ENCODE data around the gene GAB3. TPM values are rescaled to one million over a fixed set of nuclear protein-coding genes. Genes with fewer than 3 reads are reported as not detected.
A peak's percentile ranks its signal among the peaks of the same experiment; 100 is the strongest.

GAB3 gene
- total RNA-seq, 2 donors from 2014 or later = 0.66 to 3.4 TPM

GRCh38 chrX:154775419-154776349 lies 24.8 kb upstream of the GAB3 start:
- Histone ChIP-seq H3K27ac (no peak overlapping the region), H3K4me3 (no peak overlapping the region), H3K4me1 (no peaks in the 10 kb centered on the region), H3K27me3 (no peaks in the 10 kb centered on the region), H3K36me3 (replicated peaks in 1 of 2; ENCODE audit: insufficient read depth in 1 of 2, low read depth in 2 of 2) (peaks cover 0 to 4% of the 10 kb centered on the region in 2 donors), H3K9me3 (no peaks in the 10 kb centered on the region)
- intact Hi-C loops (cut with DNase I) = no loop called here
- 71 to 77% methylated on average over 10 to 13 of the region's 15 CpGs for WGBS, 2 donors
- peak in 3 of 4 donors; percentile 31 to 51 (median 37) for DNase-seq
- ATAC-seq = peak; percentile 63
- TF ChIP-seq POLR2A (IDR thresholded peaks at IDR 0.05) (no peak), CTCF (IDR thresholded peaks at IDR 0.05) (no peak)

- H3K27ac ChIP-seq = no peak overlapping the region
- ATAC-seq (no peak), DNase-seq (no peak)
- intact Hi-C loops (cut with DNase I) = no loop called here
- H3K36me3 ChIP-seq (replicated peaks in 1 of 2; ENCODE audit: insufficient read depth in 1 of 2, low read depth in 2 of 2) = peaks cover 0 to 4% of the 10 kb centered on the region in 2 donors
- no peaks in the 10 kb centered on the region for H3K4me1 ChIP-seq
- H3K27me3 ChIP-seq = no peaks in the 10 kb centered on the region
- TF ChIP-seq CTCF (IDR thresholded peaks at IDR 0.05) (no peak), POLR2A (IDR thresholded peaks at IDR 0.05) (no peak)
- 76 to 90% methylated on average over 4 to 5 of the region's 5 CpGs for WGBS, 2 donors
- no peak overlapping the region for H3K4me3 ChIP-seq
- H3K9me3 ChIP-seq = no peaks in the 10 kb centered on the region
These were observed 23.7 kb upstream of the GAB3 start for GRCh38 chrX:154774622-154775021.

- DNase-seq (peak; percentile 96 to 98 (median 97)), ATAC-seq (peak; percentile 97)
- H3K4me3 ChIP-seq = peak within 1 kb of the TSS; percentile 47 to 62
- intact Hi-C loops (cut with DNase I) = no loop called here
- 0% methylated on average over 28 of the region's 84 CpGs; no CpG with 5 or more reads in 1 of the 2 donors for WGBS, 2 donors
- peaks cover 9% of the 10 kb centered on the region for H3K4me1 ChIP-seq
- H3K27me3 ChIP-seq = no peaks in the 10 kb centered on the region
- H3K36me3 ChIP-seq (replicated peaks in 1 of 2; ENCODE audit: insufficient read depth in 1 of 2, low read depth in 2 of 2) = no peaks in the 10 kb centered on the region
- TF ChIP-seq POLR2A (IDR thresholded peaks at IDR 0.05) (peak; percentile 40 to 72 (median 63)), CTCF (IDR thresholded peaks at IDR 0.05) (peak in 2 of 7 experiments; percentile 3 to 16)
- H3K27ac ChIP-seq = peak within 1 kb of the TSS; percentile 55 to 84 (median 76)
- H3K9me3 ChIP-seq = no peaks in the 10 kb centered on the region
These were observed 11.8 kb upstream of the GAB3 start, which contains the start of gene DKC1 for GRCh38 chrX:154762537-154763296. TSS of gene DKC1 (plus strand) at chrX:154762864. CDS start at chrX:154762966, 102 bp downstream.

- no peak overlapping the region for H3K4me3 ChIP-seq
- peak overlapping the region; percentile 41 to 84 (median 76) for H3K27ac ChIP-seq
- 2% methylated on average over 10 to 11 of the region's 11 CpGs for WGBS, 2 donors
- intact Hi-C loops (cut with DNase I) = no loop called here
- TF ChIP-seq CTCF (IDR thresholded peaks at IDR 0.05) = no peak
- peak in 1 of 3 donors; percentile 31 for TF ChIP-seq POLR2A (IDR thresholded peaks at IDR 0.05)
- no peaks in the 10 kb centered on the region for H3K27me3 ChIP-seq
- H3K9me3 ChIP-seq = no peaks in the 10 kb centered on the region
- peaks cover 9% of the 10 kb centered on the region for H3K4me1 ChIP-seq
- no peaks in the 10 kb centered on the region for H3K36me3 ChIP-seq (replicated peaks in 1 of 2; ENCODE audit: insufficient read depth in 1 of 2, low read depth in 2 of 2)
- no peak for ATAC-seq
- peak; percentile 18 to 46 (median 22) for DNase-seq
These were observed 11.2 kb upstream of the GAB3 start for GRCh38 chrX:154761977-154762536.

Data from body of pancreas (tissue), 4 donors.